Hepatocyte (in vitro differentiated cells): Measurements from ENCODE around the gene SMCR8. TPM values are rescaled to one million over a fixed set of nuclear protein-coding genes. Genes with fewer than 3 reads are reported as not detected.
"Not testable (repeated sequence)": the region's sequence is repeated elsewhere in the genome, so short reads cannot be mapped to it uniquely, and the experiment has no call there.

Experiments used
- DNase-seq: peaks from one replicate; pipeline ENCODE4 v3.0.0-alpha.2; 2016; ENCODE audit warnings: low spot score
- H2AFZ ChIP-seq: fragments of 200-600 bp; sonication (generic); 2 replicates; pipeline ENCODE4 v1.6.0; 2016; ENCODE audit warnings: antibody characterized with exemption, mild to moderate bottlenecking
- H3K27ac ChIP-seq: fragments of 200-600 bp; sonication (generic); 2 replicates; pipeline ENCODE4 v1.5.1; 2016; ENCODE audit warnings: mild to moderate bottlenecking
- H3K27me3 ChIP-seq: fragments of 200-600 bp; sonication (generic); 2 replicates; pipeline ENCODE4 v1.6.1; 2016
- H3K36me3 ChIP-seq: fragments of 200-600 bp; sonication (generic); replicated peaks from 2 replicates; pipeline ENCODE4 v1.5.1; 2016; ENCODE audit warnings: low read depth; ENCODE audit not compliant: insufficient read depth
- H3K4me1 ChIP-seq: fragments of 200-600 bp; sonication (generic); 2 replicates; pipeline ENCODE4 v1.5.1; 2016; ENCODE audit warnings: mild to moderate bottlenecking, moderate library complexity; ENCODE audit not compliant: insufficient read depth
- H3K4me2 ChIP-seq: fragments of 200-600 bp; sonication (generic); 2 replicates; pipeline ENCODE4 v1.6.0; 2016
- H3K4me3 ChIP-seq: fragments of 200-600 bp; sonication (generic); 2 replicates; pipeline ENCODE4 v1.5.1; 2016; ENCODE audit warnings: mild to moderate bottlenecking
- H3K79me2 ChIP-seq: fragments of 200-600 bp; sonication (generic); 2 replicates; pipeline ENCODE4 v1.6.0; 2017; ENCODE audit warnings: mild to moderate bottlenecking
- H3K9me2 ChIP-seq: fragments of 200-600 bp; sonication (generic); replicated peaks from 2 replicates; pipeline ENCODE4 v1.6.0; 2017; ENCODE audit warnings: mild to moderate bottlenecking; ENCODE audit not compliant: insufficient read depth
- H3K9me3 ChIP-seq: fragments of 200-600 bp; sonication (generic); 2 replicates; pipeline ENCODE4 v1.5.1; 2016; ENCODE audit warnings: low read depth, mild to moderate bottlenecking
- H4K20me1 ChIP-seq: fragments of 200-600 bp; sonication (generic); 2 replicates; pipeline ENCODE4 v1.6.0; 2016; ENCODE audit warnings: mild to moderate bottlenecking; ENCODE audit not compliant: insufficient read depth, poor library complexity, severe bottlenecking
- CTCF ChIP-seq: fragments of 200-600 bp; sonication (generic); IDR thresholded peaks from 2 replicates; pipeline ENCODE4 v1.5.1; 2016; ENCODE audit warnings: antibody characterized with exemption, mild to moderate bottlenecking; ENCODE audit not compliant: poor library complexity
- EZH2 ChIP-seq: fragments of 200-600 bp; sonication (generic); IDR thresholded peaks from 2 replicates; pipeline ENCODE4 v1.6.1; 2016; ENCODE audit warnings: antibody characterized with exemption, mild to moderate bottlenecking, borderline replicate concordance
- EZH2phosphoT487 ChIP-seq: fragments of 200-600 bp; sonication (generic); IDR thresholded peaks from one replicate; pipeline ENCODE4 v1.6.1; 2018; ENCODE audit warnings: antibody characterized with exemption, mild to moderate bottlenecking, low read depth, moderate library complexity; ENCODE audit not compliant: unreplicated experiment, severe bottlenecking
- WGBS: methylation state at CpG from one replicate; pipeline ENCODE4 v1.1.6; 2016; ENCODE audit warnings: low lambda C conversion rate; ENCODE audit errors: missing lambda C conversion rate; 5-methylcytosine and 5-hydroxymethylcytosine counted together
- polyA plus RNA-seq: library from polyadenylated mRNA; unstranded; fragments of >200 nt; fragmentation: Nextera tagmentation; extraction: Ambion mirVana; gene quantifications from 2 replicates; pipeline ENCODE4 v1.2.1, GENCODE V29; 2016
- total RNA-seq: library from RNA; depleted of rRNA; stranded (reverse); fragments of >200 nt; gene quantifications from 2 replicates; pipeline ENCODE4 v1.2.3, GENCODE V29; 2014

Gene SMCR8
- total and polyA plus RNA-seq, 2 experiments from 2014 or later = 3.8 to 17.7 TPM

- Histone ChIP-seq H3K36me3 (no peaks in the 10 kb centered on the region), H3K9me3 (no peaks in the 10 kb centered on the region), H2AFZ (no peak overlapping the region), H3K4me1 (peaks cover 7% of the 10 kb centered on the region), H3K27ac (no peak overlapping the region), H4K20me1 (no peaks in the 10 kb centered on the region), H3K4me2 (no peak overlapping the region), H3K27me3 (no peaks in the 10 kb centered on the region), H3K4me3 (no peak overlapping the region), H3K79me2 (peaks cover 16% of the 10 kb centered on the region), H3K9me2 (no peaks in the 10 kb centered on the region)
- no peak for DNase-seq
- TF ChIP-seq EZH2 (no peak), EZH2phosphoT487 (no peak), CTCF (no peak)
- WGBS = 90% methylated on average over 6 of the region's 6 CpGs
Measured at GRCh38 chr17:18364166-18364565, 49.1 kb downstream of the SMCR8 start.

DNA sequence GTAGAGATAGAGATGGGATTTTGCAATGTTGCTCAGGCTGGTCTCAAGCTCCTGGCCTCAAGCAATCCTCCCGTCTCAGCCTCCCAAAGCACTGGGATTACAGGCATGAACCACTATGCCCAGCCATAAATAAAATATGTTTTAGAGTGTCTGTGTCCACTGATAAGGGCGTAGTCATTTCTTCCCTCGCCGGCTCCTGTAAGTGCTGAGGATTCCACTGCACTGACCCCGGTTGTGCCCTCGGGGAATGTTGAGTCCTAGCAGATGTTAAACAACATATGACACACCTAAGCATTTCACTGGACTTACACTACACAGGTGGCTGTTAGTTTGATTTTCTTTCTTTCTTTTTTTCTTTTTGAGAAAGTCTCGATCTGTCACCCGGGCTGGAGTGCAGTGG is 53.9 kb downstream of the SMCR8 start:
- TF ChIP-seq CTCF = no peak
- no peaks in the 10 kb centered on the region for H4K20me1 ChIP-seq
- no peak for DNase-seq
- no peak overlapping the region for H3K4me3 ChIP-seq
- H3K79me2 ChIP-seq = no peaks in the 10 kb centered on the region
- H3K4me1 ChIP-seq = no peaks in the 10 kb centered on the region
- no peaks in the 10 kb centered on the region for H3K9me3 ChIP-seq
- no peaks in the 10 kb centered on the region for H3K27me3 ChIP-seq
- no peaks in the 10 kb centered on the region for H3K36me3 ChIP-seq
- WGBS = 64% methylated on average over 8 of the region's 8 CpGs
- H3K4me2 ChIP-seq = no peak overlapping the region
- no peak overlapping the region for H2AFZ ChIP-seq
- no peaks in the 10 kb centered on the region for H3K9me2 ChIP-seq
- H3K27ac ChIP-seq = no peak overlapping the region

- no peak overlapping the region for H3K27ac ChIP-seq
- TF ChIP-seq EZH2 (no peak), CTCF (no peak), EZH2phosphoT487 (no peak)
- H3K27me3 ChIP-seq = no peaks in the 10 kb centered on the region
- H4K20me1 ChIP-seq = no peaks in the 10 kb centered on the region
- H3K9me2 ChIP-seq = no peaks in the 10 kb centered on the region
- DNase-seq = no peak
- no peak overlapping the region for H3K4me2 ChIP-seq
- no peak overlapping the region for H2AFZ ChIP-seq
- H3K36me3 ChIP-seq = no peaks in the 10 kb centered on the region
- 79% methylated on average over 2 of the region's 5 CpGs for WGBS
- H3K79me2 ChIP-seq = no peaks in the 10 kb centered on the region
- no peaks in the 10 kb centered on the region for H3K9me3 ChIP-seq
- H3K4me1 ChIP-seq = no peaks in the 10 kb centered on the region
- H3K4me3 ChIP-seq = no peak overlapping the region
Measured at GRCh38 chr17:18370761-18371160, 55.7 kb downstream of the SMCR8 start.

GRCh38 chr17:18371455-18371854 is 56.4 kb downstream of the SMCR8 start:
- no peaks in the 10 kb centered on the region for H3K36me3 ChIP-seq
- no peak for TF ChIP-seq EZH2phosphoT487
- TF ChIP-seq CTCF = no peak
- DNase-seq = no peak
- no peaks in the 10 kb centered on the region for H3K79me2 ChIP-seq
- WGBS = 85% methylated on average over 7 of the region's 7 CpGs
- H3K9me3 ChIP-seq = no peaks in the 10 kb centered on the region
- no peak overlapping the region for H3K27ac ChIP-seq
- H3K4me3 ChIP-seq = no peak overlapping the region
- no peak overlapping the region for H2AFZ ChIP-seq
- no peak overlapping the region for H3K4me2 ChIP-seq
- H3K4me1 ChIP-seq = no peaks in the 10 kb centered on the region
- no peaks in the 10 kb centered on the region for H3K27me3 ChIP-seq
- H4K20me1 ChIP-seq = no peaks in the 10 kb centered on the region
- no peaks in the 10 kb centered on the region for H3K9me2 ChIP-seq

DNA sequence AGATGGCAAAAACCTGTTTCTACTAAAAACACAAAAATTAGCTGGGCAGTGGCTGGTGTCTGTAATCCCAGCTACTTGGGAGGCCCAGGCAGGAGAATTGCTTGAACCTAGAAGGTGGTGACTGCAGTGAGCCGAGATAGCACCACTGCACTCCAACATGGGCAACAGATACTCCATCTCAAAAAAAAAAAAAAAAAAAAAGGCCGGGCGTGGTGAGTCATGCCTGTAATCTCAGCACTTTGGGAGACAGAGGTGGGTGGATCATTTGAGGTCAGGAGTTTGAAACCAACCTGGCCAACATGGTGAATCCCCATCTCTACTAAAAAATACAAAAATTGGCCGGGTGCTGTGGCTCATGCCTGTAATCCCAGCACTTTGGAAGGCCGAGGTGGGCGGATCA is 58.1 kb downstream of the SMCR8 start:
- not testable (repeated sequence) for H3K9me2 ChIP-seq, H3K79me2 ChIP-seq, H4K20me1 ChIP-seq, H3K4me1 ChIP-seq, H3K9me3 ChIP-seq, H2AFZ ChIP-seq, H3K36me3 ChIP-seq, H3K27ac ChIP-seq, H3K27me3 ChIP-seq, H3K4me3 ChIP-seq, H3K4me2 ChIP-seq, DNase-seq
- WGBS = 91% methylated on average over 6 of the region's 6 CpGs
